Astrocyte of the hippocampus (primary cell): ENCODE data around the gene PRADC1.
"Not testable (repeated sequence)": the region's sequence is repeated elsewhere in the genome, so short reads cannot be mapped to it uniquely, and the experiment has no call there.

Experiments
- DNase-seq: peaks from one replicate; pipeline ENCODE4 v3.0.0; 2011; ENCODE audit warnings: low read depth, low spot score

The PRADC1 gene

GRCh38 chr2:73233154-73233931, at the start of gene PRADC1:
Gene PRADC1, minus strand, starts transcription at chr2:73233239. Its CDS starts 79 bp downstream, at chr2:73233160.
- DNase-seq = peak; percentile 100

DNA sequence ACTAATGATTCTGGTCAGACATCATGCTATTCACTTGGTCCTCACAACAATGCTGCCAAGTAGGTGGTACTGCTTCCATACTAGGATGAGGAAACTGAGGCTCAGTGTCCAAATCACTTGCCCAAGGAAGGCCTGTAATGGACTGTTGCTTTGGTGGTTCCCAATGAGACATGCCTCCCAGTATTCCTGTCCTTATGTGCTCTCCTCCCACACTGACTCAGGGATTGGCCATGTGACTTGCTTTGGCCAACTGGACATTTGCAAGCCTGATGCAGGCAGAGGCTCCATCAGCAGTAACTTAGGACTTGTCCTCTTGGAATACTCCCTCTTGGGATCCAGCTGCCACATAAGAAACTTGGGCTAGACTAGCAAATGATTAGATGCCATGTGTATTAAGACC, 48.2 kb upstream of the PRADC1 start:
- DNase-seq = no peak

DNA sequence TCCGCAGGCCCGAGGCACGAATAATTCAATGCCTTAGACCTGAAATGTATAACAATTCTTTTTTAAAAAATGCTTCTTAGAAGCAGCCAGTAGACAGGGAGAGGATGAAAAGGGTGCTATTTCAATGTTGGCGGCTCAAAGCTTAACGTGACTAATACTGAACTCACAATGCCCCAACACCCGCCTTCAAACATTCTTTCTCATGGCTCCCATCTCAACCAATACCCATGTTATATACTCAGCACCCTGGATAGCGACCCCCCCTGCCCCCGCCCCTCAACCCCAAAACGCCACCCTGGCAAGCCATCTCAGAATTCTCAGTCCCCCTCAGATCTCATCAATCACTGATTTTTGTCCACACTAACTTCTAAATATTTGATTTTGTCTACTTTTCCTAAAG, 46.8 kb upstream of the PRADC1 start:
- DNase-seq = peak; percentile 11

DNA sequence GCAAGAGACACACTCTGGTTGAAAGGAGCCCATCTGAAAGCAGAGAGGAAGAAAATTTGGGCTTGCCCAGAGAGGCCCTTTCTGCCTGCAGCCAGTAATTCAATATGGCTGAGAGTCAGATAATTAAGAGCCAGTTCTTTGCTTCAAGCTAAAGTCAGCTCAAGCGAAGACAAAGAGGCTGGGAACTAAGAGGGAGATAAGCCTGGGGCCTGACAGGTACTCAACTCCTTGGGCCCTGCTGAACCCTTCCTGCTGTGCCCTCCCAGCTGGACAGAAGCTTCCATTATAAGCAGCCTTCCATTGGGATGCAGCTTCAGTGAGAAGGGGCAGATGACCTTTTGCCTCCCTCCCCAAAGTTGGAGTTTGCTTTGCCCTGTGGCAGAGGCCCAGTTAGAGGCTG, 39.2 kb upstream of the PRADC1 start:
- no peak for DNase-seq

DNA sequence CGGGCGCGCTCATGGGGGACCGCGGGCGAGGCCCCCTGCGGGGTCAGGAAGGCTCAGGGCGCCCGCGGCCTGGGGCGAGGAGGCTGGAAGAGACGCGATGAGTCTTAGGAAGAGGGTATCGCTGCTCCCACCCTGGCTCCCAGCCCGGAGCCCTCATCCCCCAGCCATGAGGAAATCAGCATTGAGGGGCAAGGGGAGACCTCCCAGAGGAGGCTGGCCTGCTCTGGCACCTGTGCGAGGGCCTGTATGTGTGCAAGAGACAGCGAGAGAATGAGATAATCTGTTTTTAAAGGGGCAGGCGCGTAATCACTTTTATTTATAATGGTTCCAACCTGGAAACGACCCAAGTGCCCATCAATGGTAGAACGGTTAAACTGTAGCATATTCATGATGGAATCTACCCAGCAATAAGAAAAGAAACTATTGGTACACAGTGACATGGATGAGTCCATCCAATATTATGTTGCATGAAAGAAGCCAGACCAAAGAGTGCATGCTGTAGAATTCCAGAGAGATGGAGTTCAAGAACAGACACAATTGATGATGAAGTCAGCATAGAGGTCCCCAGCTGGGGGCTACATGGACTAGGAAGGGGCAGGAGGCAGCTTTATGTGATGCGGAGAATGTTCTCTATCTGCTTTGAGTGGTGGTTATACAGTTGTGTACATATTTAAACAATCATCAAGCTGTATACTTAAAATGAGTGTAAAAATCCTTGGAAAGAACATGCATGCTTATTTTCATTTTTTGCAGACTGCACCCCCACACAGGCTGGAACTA, 36.8 kb upstream of the PRADC1 start:
- no peak for DNase-seq

GRCh38 chr2:73268830-73269685, 36.0 kb upstream of the PRADC1 start:
- peak; percentile 69 for DNase-seq

GRCh38 chr2:73268366-73268829, 35.4 kb upstream of the PRADC1 start:
- DNase-seq = no peak

DNA sequence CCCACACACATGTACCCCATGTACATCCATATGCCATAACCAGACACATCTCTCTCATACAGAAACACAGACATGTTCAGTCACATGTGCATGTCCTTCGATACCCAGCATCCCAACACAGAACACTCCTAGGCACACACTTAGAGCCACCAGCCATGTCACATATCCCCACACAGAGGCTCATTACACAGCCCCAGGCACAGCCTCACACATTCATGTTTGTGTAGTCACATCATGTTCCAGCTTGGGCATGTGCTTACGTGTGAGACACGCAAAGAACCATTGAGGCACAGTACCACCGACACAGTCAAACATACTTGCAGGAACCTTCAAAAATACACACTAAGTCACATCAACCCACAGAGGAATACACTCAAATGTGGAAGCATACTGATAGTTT, 34.0 kb upstream of the PRADC1 start:
- no peak for DNase-seq

- peak; percentile 34 for DNase-seq
Observed at GRCh38 chr2:73266061-73266901, 33.2 kb upstream of the PRADC1 start.

DNA sequence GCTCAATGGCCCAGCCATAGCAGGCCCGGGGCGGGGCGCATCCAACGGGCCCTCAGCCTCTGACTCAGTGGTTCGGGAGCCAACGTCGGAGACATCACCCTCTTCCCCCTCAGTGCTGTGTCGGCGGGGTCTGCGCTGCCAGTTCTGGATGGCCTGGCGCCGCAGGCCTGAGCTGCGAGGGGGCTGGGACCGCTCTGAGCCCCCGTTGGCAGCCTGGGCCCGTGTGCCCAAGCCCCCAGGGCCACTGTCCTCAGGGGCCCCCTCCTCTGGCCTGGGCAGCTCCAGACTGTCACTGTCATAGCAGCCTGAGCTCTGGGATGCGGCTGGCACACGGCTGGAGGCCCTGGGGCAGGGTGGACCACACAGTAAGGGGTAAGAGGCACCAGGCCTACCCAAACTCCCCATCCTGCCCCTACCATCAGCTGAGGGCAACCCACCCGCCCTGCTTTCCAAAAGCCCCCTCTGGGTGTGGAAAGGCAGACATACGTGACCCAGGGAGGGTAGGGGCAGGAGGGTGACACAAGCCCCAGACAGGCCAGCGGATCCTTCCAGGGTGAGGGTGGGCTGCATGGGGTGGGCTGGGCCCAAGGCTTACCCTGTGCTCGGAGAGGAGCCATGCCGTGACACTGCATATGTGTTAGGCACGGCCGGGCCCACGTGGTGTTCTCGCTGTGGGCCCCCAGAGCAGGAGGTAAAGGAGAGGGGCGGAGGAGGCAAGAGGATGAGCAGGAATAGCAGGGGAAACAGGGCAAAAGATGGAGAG, 32.4 kb upstream of the PRADC1 start:
- no peak for DNase-seq

- no peak for DNase-seq
Observed at GRCh38 chr2:73264783-73265182, 31.7 kb upstream of the PRADC1 start.

GRCh38 chr2:73264332-73264606, 31.2 kb upstream of the PRADC1 start:
- no peak for DNase-seq

GRCh38 chr2:73263540-73264331, 30.7 kb upstream of the PRADC1 start:
- DNase-seq = no peak

- DNase-seq = not testable (repeated sequence)
Observed at GRCh38 chr2:73262691-73263429, 29.8 kb upstream of the PRADC1 start.

- DNase-seq = no peak
Observed at GRCh38 chr2:73262108-73262651, 29.1 kb upstream of the PRADC1 start.

DNA sequence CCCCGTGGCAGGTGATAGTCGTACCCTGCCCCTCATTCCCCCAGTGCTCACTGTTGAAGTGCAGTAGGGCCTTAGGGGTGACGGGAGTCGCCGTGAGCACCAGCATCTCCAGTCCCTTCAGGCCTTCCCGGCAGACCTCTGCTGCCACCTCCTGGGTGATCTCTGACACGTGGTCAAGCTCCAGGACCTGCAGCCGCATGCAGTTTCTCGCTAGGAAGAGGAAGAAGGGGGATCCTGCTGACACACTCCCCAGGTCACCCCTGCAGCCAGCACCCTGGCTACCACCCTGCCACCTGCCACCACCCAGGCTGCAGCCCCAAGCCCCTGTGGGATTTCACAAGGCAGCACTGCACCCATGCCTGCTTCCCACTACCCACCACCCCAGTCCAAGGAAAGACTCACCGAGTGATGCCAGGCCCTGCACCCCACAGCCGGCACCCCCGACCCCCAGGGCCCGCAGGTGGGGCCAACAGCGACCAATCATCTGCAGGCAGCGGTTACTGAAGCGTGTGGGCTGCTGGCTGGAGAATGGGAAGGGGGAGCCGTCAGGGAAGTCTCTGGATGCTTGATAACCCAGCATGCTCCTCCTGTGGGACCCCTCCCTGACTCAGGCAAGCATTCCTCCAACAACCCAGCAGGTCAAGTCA, 27.4 kb upstream of the PRADC1 start:
- peak; percentile 77 for DNase-seq

DNA sequence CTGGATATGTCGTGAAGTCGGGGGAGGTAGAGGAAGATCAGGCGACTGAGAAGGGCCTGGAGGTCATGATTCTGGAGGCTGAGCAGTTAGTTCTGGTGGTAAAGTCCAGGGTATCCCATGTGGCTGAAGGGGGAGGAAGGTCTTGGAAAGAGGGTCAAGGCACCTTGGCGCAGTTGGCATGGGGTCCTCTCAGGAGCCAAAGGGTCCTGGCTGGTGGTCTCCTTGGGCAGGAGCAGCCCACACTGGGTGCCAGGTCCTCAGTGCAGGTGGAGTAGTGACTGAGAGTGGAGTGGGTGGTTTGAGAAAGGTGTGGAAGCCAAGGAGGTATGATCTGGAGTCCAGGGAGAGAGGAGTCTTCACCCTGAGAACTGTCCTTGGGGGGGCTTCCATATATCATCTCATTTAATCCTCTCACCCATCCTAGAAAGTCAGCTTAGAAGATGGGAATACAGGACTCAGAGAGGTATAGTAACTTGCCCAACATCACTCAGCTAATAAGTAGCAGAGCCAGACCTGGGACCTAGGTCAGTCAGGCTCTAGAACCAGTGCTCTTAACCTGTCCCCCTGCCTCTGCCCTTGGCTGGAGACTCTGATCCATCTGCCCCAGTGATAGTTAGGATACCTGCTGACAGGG, 26.8 kb upstream of the PRADC1 start:
- no peak for DNase-seq

GRCh38 chr2:73259276-73259675, 26.2 kb upstream of the PRADC1 start:
- no peak for DNase-seq
